Gastrocnemius medialis (tissue), 4 donors: Measurements from ENCODE around the gene CELF1.

Source experiments
- POLR2A ChIP-seq, 2 donors: fragments of 450-650 bp; IDR thresholded peaks; one replicate each; pipeline ENCODE4 v1.6.1; 2017; ENCODE audit warnings: antibody characterized with exemption in 2 of 2, mild to moderate bottlenecking in 2 of 2, moderate library complexity in 2 of 2
- TF ChIP-seq, protein P1 (sequence below), 5 experiments: fragments of 450-650 bp in 3 of 5; fragments of 200-600 bp in 2 of 5; sonication (generic) in 2 of 5; IDR thresholded peaks in 4 of 5; conservative IDR thresholded peaks in 1 of 5; 1 replicate in 4 of 5; 2 replicates in 1 of 5; pipeline ENCODE4 v1.5.1; 2016 to 2019; ENCODE audit warnings: antibody characterized with exemption in 5 of 5, mild to moderate bottlenecking in 3 of 5, moderate library complexity in 3 of 5

DNA sequence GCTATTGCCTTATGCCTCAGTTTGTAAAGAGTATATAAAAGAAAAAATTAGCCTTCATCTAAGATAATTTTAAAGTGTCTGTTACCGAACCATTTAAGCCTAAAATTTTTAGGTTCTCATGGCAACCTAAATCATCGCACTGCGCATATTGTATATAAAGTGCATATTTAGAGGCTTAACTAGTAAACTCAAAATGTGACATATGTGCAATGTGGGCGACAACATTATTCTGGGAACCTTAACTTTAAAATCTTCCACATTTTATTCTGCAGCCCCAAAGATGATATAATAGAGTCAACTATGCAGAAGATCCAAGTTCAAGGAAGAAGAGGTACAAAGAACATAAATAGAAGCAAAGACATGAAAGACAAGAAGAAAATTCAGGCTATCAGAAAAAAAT is 23.0 kb downstream of the CELF1 start:
- TF ChIP-seq POLR2A (IDR thresholded peaks at IDR 0.05): no peak
- TF ChIP-seq, protein P1, sequence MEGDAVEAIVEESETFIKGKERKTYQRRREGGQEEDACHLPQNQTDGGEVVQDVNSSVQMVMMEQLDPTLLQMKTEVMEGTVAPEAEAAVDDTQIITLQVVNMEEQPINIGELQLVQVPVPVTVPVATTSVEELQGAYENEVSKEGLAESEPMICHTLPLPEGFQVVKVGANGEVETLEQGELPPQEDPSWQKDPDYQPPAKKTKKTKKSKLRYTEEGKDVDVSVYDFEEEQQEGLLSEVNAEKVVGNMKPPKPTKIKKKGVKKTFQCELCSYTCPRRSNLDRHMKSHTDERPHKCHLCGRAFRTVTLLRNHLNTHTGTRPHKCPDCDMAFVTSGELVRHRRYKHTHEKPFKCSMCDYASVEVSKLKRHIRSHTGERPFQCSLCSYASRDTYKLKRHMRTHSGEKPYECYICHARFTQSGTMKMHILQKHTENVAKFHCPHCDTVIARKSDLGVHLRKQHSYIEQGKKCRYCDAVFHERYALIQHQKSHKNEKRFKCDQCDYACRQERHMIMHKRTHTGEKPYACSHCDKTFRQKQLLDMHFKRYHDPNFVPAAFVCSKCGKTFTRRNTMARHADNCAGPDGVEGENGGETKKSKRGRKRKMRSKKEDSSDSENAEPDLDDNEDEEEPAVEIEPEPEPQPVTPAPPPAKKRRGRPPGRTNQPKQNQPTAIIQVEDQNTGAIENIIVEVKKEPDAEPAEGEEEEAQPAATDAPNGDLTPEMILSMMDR (IDR thresholded peaks at IDR 0.05 in 4 of 5, conservative IDR thresholded peaks at IDR 0.05 in 1 of 5): no peak
